H9 (cell line): ENCODE data around the gene CD7. TPM values are rescaled to one million over a fixed set of nuclear protein-coding genes. Genes with fewer than 3 reads are reported as not detected.

Experiments
- DNase-seq: peaks from one replicate; pipeline ENCODE4 v3.0.0-alpha.2; 2017
- H2AFZ ChIP-seq: one replicate; pipeline ENCODE4 v1.6.1; 2013; ENCODE audit warnings: mild to moderate bottlenecking, low read length, control low read depth, moderate library complexity
- H2AK5ac ChIP-seq: 2 replicates; pipeline ENCODE4 v1.6.1; 2013; ENCODE audit warnings: low read length, control low read depth, mixed read lengths; ENCODE audit not compliant: insufficient read length
- H2BK120ac ChIP-seq: one replicate; pipeline ENCODE4 v1.6.1; 2013; ENCODE audit warnings: low read depth, mild to moderate bottlenecking, low read length, control low read depth, inconsistent platforms; ENCODE audit not compliant: poor library complexity, severe bottlenecking
- H2BK12ac ChIP-seq: 2 replicates; pipeline ENCODE4 v1.6.1; 2013; ENCODE audit warnings: low read length, control low read depth, mixed read lengths, low read depth; ENCODE audit not compliant: insufficient read length
- H2BK15ac ChIP-seq: 2 replicates; pipeline ENCODE4 v1.6.1; 2013; ENCODE audit warnings: low read depth, low read length, control low read depth
- H2BK20ac ChIP-seq: one replicate; pipeline ENCODE4 v1.6.1; 2013; ENCODE audit warnings: low read depth, mild to moderate bottlenecking, low read length, control low read depth, inconsistent platforms; ENCODE audit not compliant: poor library complexity, severe bottlenecking
- H2BK5ac ChIP-seq: 2 replicates; pipeline ENCODE4 v1.6.1; 2013; ENCODE audit warnings: low read length, control low read depth, mixed read lengths; ENCODE audit not compliant: insufficient read length
- H3K14ac ChIP-seq: 2 replicates; pipeline ENCODE4 v1.6.1; 2013; ENCODE audit warnings: low read length, control low read depth; ENCODE audit not compliant: insufficient read depth
- H3K18ac ChIP-seq: 2 replicates; pipeline ENCODE4 v1.6.1; 2013; ENCODE audit warnings: low read depth, mild to moderate bottlenecking, mixed read lengths, low read length, control low read depth; ENCODE audit not compliant: insufficient read length
- H3K23ac ChIP-seq: 2 replicates; pipeline ENCODE4 v1.6.1; 2013; ENCODE audit warnings: low read length, control low read depth, mixed read lengths, low read depth; ENCODE audit not compliant: insufficient read length
- H3K23me2 ChIP-seq: 2 replicates; pipeline ENCODE4 v1.6.1; 2013; ENCODE audit warnings: low read depth, mild to moderate bottlenecking, mixed read lengths, low read length, control low read depth; ENCODE audit not compliant: insufficient read length, poor library complexity, severe bottlenecking
- H3K27ac ChIP-seq: 2 replicates; pipeline ENCODE4 v1.5.1; 2013; ENCODE audit warnings: low read length, control low read depth, mixed read lengths, low read depth; ENCODE audit not compliant: insufficient read length
- H3K27me3 ChIP-seq: 2 replicates; pipeline ENCODE4 v1.6.1; 2013; ENCODE audit warnings: low read length, control low read depth, inconsistent platforms; ENCODE audit not compliant: insufficient read depth
- H3K4ac ChIP-seq: 2 replicates; pipeline ENCODE4 v1.6.1; 2013; ENCODE audit warnings: low read depth, mild to moderate bottlenecking, control low read depth, inconsistent platforms, low read length, moderate library complexity
- H3K4me1 ChIP-seq: 2 replicates; pipeline ENCODE4 v1.6.1; 2013; ENCODE audit warnings: low read length, control low read depth, inconsistent platforms; ENCODE audit not compliant: insufficient read depth
- H3K4me2 ChIP-seq: 2 replicates; pipeline ENCODE4 v1.6.1; 2013; ENCODE audit warnings: low read length, control low read depth, mixed read lengths; ENCODE audit not compliant: insufficient read length, insufficient read depth
- H3K56ac ChIP-seq: 2 replicates; pipeline ENCODE4 v1.6.1; 2013; ENCODE audit warnings: low read depth, mild to moderate bottlenecking, mixed read lengths, low read length, control low read depth; ENCODE audit not compliant: insufficient read length
- H3K79me1 ChIP-seq: 2 replicates; pipeline ENCODE4 v1.6.1; 2013; ENCODE audit warnings: low read depth, mild to moderate bottlenecking, moderate library complexity, low read length, control low read depth, inconsistent platforms; ENCODE audit not compliant: insufficient read depth, poor library complexity, severe bottlenecking
- H3K79me2 ChIP-seq: 2 replicates; pipeline ENCODE4 v1.6.1; 2013; ENCODE audit warnings: low read length, control low read depth, inconsistent platforms; ENCODE audit not compliant: insufficient read depth
- H3K9ac ChIP-seq: 2 replicates; pipeline ENCODE4 v1.6.1; 2013; ENCODE audit warnings: low read length, control low read depth, mixed read lengths; ENCODE audit not compliant: insufficient read length; ENCODE audit errors: extremely low read depth
- H3K9me3 ChIP-seq: one replicate; pipeline ENCODE4 v1.6.1; 2013; ENCODE audit warnings: low read depth, low read length, inconsistent platforms; ENCODE audit not compliant: control insufficient read depth
- H3T11ph ChIP-seq: one replicate; pipeline ENCODE4 v1.6.1; 2013; ENCODE audit warnings: mild to moderate bottlenecking, low read length, control low read depth, inconsistent platforms
- H4K20me1 ChIP-seq: one replicate; pipeline ENCODE4 v1.6.1; 2013; ENCODE audit not compliant: control insufficient read depth, insufficient read length, insufficient read depth
- H4K5ac ChIP-seq: 2 replicates; pipeline ENCODE4 v1.6.1; 2013; ENCODE audit warnings: low read depth, mild to moderate bottlenecking, mixed read lengths, low read length, control low read depth; ENCODE audit not compliant: insufficient read length
- H4K8ac ChIP-seq: replicated peaks from 2 replicates; pipeline ENCODE4 v1.6.1; 2013; ENCODE audit warnings: low read length, control low read depth, mixed read lengths, low read depth; ENCODE audit not compliant: insufficient read length
- H4K91ac ChIP-seq: 2 replicates; pipeline ENCODE4 v1.6.1; 2013; ENCODE audit warnings: low read depth, mild to moderate bottlenecking, moderate library complexity, mixed read lengths, low read length, control low read depth; ENCODE audit not compliant: insufficient read length
- H3K27ac Mint-ChIP-seq, 3 experiments: 2 replicates in 2 of 3; 3 replicates in 1 of 3; pipeline ENCODE4 v1.8.0; 2020 to 2021; ENCODE audit warnings: mixed read lengths in 3 of 3, mild to moderate bottlenecking in 1 of 3, moderate library complexity in 1 of 3
- H3K27me3 Mint-ChIP-seq: 2 replicates; pipeline ENCODE4 v1.8.0; 2021; ENCODE audit warnings: low read depth, mild to moderate bottlenecking, moderate library complexity, mixed read lengths
- H3K36me3 Mint-ChIP-seq, 3 experiments: 2 replicates in 2 of 3; 3 replicates in 1 of 3; pipeline ENCODE4 v1.8.0; 2020 to 2021; ENCODE audit warnings: low read depth in 3 of 3, mixed read lengths in 3 of 3; ENCODE audit not compliant: insufficient read depth in 1 of 3
- H3K4me1 Mint-ChIP-seq, 2 experiments: 2 replicates each; pipeline ENCODE4 v1.8.0; 2020; ENCODE audit warnings: mixed read lengths in 2 of 2
- H3K4me3 Mint-ChIP-seq, 2 experiments: 2 replicates in 1 of 2; 3 replicates in 1 of 2; pipeline ENCODE4 v1.8.0; 2020 to 2021; ENCODE audit warnings: mild to moderate bottlenecking in 2 of 2, mixed read lengths in 2 of 2, moderate library complexity in 1 of 2
- H3K9me3 Mint-ChIP-seq, 2 experiments: 2 replicates in 1 of 2; 3 replicates in 1 of 2; pipeline ENCODE4 v1.8.0; 2020; ENCODE audit warnings: mild to moderate bottlenecking in 2 of 2, mixed read lengths in 2 of 2, moderate library complexity in 1 of 2
- CTCF ChIP-seq: fragments of 200-600 bp; sonication (generic); conservative IDR thresholded peaks from 3 replicates; pipeline ENCODE4 v1.8.0; 2021; ENCODE audit warnings: antibody characterized with exemption, mild to moderate bottlenecking
- WGBS: extraction: QIAGEN DNeasy Blood & Tissue Kit; methylation state at CpG from one replicate; pipeline ENCODE4 v1.1.7; 2013; ENCODE audit warnings: missing lambda C conversion rate, low lambda C conversion rate, mixed read lengths; ENCODE audit not compliant: insufficient read length; ENCODE audit errors: extremely low coverage; 5-methylcytosine and 5-hydroxymethylcytosine counted together
- long read RNA-seq: library from polyadenylated mRNA; unstranded; transcript quantifications from one replicate; pipeline ENCODE4 v2.0.0, GENCODE V29; 2020
- total RNA-seq: library from RNA; stranded (reverse); gene quantifications from 2 replicates; pipeline ENCODE4 v1.2.1, GENCODE V29; 2021

CD7 gene
- total RNA-seq, result 0.22 and 0.35 TPM in 2 replicates
- long read RNA-seq, result 0 reads

DNA sequence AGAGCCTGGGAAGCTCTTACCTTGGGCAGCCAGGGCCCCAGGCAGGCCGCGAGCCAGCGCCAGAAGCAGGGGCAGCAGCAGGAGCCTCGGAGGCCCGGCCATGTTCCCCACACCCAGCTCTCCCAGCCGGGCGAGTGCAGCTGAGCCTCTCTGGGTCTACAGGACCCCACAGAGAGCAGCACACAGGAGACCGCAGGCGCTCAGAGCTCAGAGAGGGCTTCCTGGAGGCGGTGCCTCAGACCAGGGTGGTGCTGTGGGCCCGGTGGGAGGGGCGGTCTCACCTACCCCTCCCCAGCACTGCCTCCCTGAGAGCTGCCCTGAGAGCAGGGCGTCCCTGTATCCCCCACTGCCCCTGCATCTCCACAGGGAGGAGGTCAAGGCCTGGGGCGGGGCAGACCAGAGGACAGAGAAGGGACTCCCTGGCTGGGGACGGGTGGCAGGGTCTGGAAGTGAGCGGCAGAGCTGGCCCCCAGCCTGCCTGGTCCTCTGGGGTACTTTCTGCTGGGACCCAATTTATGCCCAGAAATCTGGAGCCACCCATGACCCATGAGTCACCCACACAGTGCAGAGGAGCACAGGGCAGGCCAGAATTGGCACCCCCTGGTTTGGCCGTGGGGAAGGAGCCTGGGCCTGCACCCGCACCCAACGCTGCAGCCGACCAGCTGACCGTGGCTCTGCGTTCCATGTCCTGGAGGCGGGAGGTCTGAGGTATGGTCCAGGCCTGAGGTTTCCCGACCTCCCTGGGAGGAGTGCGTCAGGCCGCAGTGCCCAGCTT lies at the start of gene CD7:
Gene CD7, minus strand, starts transcription at position 215 of the 775 bp plus-strand sequence. Its CDS starts 113 bp downstream, at position 102.
- no peaks in the 10 kb centered on the region for H3K79me2 ChIP-seq
- no peaks in the 10 kb centered on the region for H3K79me1 ChIP-seq
- no peak within 1 kb of the TSS for H2BK120ac ChIP-seq
- H3K56ac ChIP-seq, result no peak within 1 kb of the TSS
- DNase-seq, result no peak
- no peak within 1 kb of the TSS for H3K23ac ChIP-seq
- peaks cover 6% of the 10 kb centered on the region for H4K20me1 ChIP-seq
- H3K36me3 Mint-ChIP-seq, result no peaks in the 10 kb centered on the region
- no peak within 1 kb of the TSS for H3K9ac ChIP-seq
- no peak within 1 kb of the TSS for H3K27ac ChIP-seq
- WGBS, result no CpG with 5 or more reads among the region's 26 CpGs
- peak within 1 kb of the TSS in 1 of 2 experiments; percentile 26; a peak in 1 of 5 replicates for H3K4me3 Mint-ChIP-seq
- no peaks in the 10 kb centered on the region for H3K27me3 ChIP-seq
- peaks cover 23% of the 10 kb centered on the region for H3K27me3 Mint-ChIP-seq
- H2AK5ac ChIP-seq, result no peak within 1 kb of the TSS
- no peak within 1 kb of the TSS for H3K18ac ChIP-seq
- no peak for TF ChIP-seq CTCF
- no peak within 1 kb of the TSS for H3K4me2 ChIP-seq
- H2AFZ ChIP-seq, result no peak within 1 kb of the TSS
- H3K4ac ChIP-seq, result no peak within 1 kb of the TSS
- H3K4me1 Mint-ChIP-seq, result peaks cover 5 to 15% of the 10 kb centered on the region in 2 experiments
- H3K4me1 ChIP-seq, result no peaks in the 10 kb centered on the region
- no peak within 1 kb of the TSS for H3T11ph ChIP-seq
- H3K14ac ChIP-seq, result no peak within 1 kb of the TSS; the same call in 1 of the 2 replicates
- H4K5ac ChIP-seq, result no peak within 1 kb of the TSS
- H3K9me3 ChIP-seq, result no peaks in the 10 kb centered on the region
- H4K8ac ChIP-seq, result no peak within 1 kb of the TSS
- no peak within 1 kb of the TSS for H4K91ac ChIP-seq
- no peak within 1 kb of the TSS for H3K27ac Mint-ChIP-seq
- H2BK5ac ChIP-seq, result no peak within 1 kb of the TSS
- peaks cover 3% of the 10 kb centered on the region for H3K23me2 ChIP-seq
- H3K9me3 Mint-ChIP-seq, result no peaks in the 10 kb centered on the region
- no peak within 1 kb of the TSS for H2BK20ac ChIP-seq
- H2BK12ac ChIP-seq, result no peak within 1 kb of the TSS
- no peak within 1 kb of the TSS for H2BK15ac ChIP-seq
